AG08395 (cell line): ENCODE measurements around the gene ODF2.

ENCODE experiments used
- DNase-seq: peaks from one replicate; pipeline ENCODE4 v3.0.0; 2012; ENCODE audit warnings: mixed read lengths, low spot score

The ODF2 gene

DNA sequence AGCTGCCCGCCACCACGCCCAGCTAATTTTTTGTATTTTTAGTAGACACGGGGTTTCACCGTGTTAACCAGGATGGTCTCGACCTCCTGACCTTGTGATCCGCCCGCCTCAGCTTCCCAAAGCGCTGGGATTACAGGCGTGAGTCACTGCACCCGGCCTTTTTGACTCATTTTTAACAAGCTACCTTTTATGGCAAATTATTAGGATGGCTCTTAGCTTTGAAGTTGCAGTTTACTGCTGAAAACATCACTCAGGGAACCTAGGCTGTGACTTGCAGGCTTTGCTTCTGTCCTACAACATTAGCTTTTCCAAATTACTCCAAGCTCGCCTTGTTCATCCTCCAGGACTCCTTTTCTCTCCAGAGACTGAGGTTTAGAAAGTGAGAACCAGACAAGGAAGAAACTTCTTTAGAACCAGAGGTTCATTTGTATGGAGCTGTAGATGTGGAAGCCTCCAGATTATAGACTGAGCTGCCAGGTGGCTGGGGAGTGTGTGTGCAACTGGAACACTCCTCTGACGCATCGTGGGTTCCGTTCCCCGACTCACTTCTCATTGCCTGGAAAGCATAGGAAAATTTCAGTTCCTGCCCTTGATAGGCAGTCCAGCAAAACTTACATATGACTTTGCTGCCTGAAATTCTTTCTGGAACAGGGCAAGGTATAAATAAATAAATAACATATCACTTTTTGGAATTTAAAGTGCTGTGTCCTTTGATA is 72.8 kb downstream of the ODF2 start:
- no peak for DNase-seq

- no peak for DNase-seq
These were observed 73.4 kb downstream of the ODF2 start for GRCh38 chr9:128529191-128529590.

GRCh38 chr9:128532581-128532980 is 76.8 kb downstream of the ODF2 start:
- DNase-seq, result no peak

DNA sequence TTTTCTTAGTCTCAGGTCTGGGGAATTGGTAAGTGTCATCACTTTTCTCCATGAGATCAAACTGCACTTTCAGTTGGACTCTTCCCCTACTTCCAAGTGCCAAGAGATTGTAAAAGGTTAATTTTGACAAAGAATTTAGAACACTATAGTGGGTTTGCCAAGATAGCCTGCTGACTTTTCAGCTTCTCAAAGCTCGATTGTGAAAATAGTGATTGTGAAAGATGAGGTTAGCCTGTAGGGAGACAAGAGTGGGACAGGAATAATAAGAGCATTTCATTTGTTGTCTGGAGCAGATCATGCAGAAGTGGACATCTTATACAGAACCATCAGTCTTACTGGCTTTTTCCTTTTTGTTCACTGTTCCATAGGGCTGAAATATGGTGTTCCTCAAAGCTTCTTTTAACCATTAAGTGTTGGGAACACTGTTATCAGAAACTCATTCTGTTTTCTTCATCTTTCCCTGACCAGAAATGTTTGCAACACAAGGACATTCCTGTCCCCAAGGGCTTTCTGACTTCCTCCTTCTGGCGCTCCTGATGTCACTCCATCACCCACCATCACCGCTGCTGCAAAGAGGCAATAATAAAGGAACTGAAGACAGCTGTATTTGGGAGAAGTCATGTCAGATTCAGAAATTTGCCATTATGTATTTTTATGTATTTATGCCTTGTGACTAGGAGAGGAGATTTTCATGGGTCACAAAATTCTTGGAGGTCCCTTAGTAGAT is 85.0 kb downstream of the ODF2 start:
- DNase-seq, result no peak

DNA sequence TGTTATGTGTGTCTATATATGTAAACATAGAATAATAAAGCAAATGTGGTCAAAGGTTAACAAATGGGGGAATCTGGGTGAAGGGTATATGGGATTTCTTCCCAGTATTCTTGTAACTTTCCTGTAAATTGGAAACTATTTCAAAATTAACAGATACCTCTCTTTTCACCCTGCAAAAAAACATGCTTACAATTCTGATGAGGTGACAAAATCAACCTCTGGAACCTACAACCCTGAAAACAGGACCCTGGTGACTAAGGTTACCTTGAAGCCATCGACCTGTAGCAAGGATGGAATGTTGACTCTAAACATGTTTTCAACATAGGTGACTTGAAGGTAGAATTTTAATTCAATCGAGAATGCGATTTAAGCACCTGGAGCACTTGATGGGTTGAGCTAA is 90.7 kb downstream of the ODF2 start:
- no peak for DNase-seq

GRCh38 chr9:128548876-128549275 is 93.1 kb downstream of the ODF2 start:
- no peak for DNase-seq

- no peak for DNase-seq
These were observed 94.4 kb downstream of the ODF2 start for GRCh38 chr9:128550226-128550625.
